ENCODE measurements around the gene GNAZ.

Gene GNAZ

DNA sequence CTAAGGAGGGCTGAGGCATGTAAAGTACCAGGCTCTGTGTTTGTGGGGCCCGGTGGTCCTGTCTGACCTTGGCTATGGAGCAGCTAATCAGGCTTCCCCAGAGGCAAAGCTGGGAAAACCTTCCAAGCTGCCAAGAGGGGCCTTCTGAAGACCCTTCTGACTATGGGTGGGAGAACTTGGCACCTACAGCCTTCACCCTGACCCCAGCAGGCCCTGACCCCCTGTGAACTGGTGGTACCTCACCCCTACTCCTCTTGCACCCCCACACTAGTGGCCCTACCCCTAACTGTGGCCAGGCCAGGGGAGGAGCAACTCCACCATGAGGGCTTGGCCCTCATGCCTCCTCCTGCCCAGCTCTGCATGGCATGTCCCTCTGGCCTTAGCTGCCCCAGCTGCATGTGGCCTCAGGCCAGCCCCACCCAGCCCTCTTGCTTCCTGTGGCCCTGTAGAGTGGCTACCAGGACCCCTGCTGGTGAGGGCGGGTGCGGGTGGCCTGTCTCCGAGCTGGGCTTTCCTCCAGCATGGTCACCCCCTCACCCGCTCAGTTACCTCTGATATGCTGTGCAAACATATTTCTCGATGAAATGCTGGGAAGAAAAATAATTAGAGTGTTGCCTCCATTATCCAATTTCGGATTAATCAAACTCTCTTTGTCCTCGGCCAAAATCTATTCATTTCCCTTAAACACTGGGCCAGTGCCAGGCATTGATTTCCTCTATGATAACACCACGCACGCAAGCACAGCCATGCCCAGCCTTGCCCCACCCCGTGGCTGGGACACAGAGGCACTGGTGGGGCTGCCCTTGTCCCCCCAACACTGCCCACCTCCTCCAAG is 7.5 kb downstream of the GNAZ start:
- TF ChIP-seq, protein P1, sequence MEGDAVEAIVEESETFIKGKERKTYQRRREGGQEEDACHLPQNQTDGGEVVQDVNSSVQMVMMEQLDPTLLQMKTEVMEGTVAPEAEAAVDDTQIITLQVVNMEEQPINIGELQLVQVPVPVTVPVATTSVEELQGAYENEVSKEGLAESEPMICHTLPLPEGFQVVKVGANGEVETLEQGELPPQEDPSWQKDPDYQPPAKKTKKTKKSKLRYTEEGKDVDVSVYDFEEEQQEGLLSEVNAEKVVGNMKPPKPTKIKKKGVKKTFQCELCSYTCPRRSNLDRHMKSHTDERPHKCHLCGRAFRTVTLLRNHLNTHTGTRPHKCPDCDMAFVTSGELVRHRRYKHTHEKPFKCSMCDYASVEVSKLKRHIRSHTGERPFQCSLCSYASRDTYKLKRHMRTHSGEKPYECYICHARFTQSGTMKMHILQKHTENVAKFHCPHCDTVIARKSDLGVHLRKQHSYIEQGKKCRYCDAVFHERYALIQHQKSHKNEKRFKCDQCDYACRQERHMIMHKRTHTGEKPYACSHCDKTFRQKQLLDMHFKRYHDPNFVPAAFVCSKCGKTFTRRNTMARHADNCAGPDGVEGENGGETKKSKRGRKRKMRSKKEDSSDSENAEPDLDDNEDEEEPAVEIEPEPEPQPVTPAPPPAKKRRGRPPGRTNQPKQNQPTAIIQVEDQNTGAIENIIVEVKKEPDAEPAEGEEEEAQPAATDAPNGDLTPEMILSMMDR (conservative IDR thresholded peaks at IDR 0.05): no peak
- H3K27ac ChIP-seq: no peak overlapping the region

DNA sequence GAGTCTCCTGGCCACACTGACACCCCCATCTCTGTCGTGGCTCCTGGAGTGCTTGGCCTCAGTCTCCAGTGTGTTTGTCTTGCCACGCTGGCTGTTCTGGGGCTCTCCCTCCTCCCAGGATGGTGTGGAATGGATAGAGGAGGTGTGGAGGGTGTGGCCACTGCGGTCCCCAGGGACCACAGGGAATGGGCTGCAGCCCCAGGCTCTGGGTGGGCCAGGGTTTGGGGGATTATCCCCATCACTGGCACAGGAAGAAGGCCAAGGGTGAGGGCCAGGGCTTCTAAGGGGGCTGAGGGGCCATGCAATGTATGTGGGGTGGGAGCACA is 8.1 kb downstream of the GNAZ start:
- TF ChIP-seq, protein P1 (conservative IDR thresholded peaks at IDR 0.05): no peak
- no peak overlapping the region for H3K27ac ChIP-seq

DNA sequence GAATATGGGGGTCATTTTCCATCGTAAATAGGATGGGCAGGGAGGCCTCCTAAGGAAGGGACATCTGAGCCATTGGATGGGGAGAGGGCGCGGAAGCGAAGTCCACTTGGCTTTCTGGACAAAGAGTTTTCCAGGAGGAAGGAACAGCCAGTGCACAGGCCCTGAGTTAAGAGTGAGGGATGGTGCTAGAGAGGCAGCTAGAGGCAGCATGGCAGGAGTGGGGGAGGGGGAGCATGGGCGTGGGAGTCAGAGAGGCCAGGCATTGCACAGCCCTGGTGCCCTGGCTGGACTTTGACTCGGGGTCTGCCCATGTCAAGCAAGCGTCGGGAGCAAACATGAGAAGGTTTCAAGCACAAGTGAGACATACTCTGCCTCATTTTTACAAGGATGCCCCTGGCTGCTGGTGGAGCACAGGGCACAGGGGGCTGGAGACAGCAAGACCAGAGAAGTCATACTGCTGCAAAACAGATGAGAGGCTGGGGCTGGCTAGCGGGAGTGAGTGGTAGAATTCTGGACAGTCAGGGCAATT is 9.0 kb downstream of the GNAZ start:
- TF ChIP-seq, protein P1 (conservative IDR thresholded peaks at IDR 0.05): no peak
- no peak overlapping the region for H3K27ac ChIP-seq

DNA sequence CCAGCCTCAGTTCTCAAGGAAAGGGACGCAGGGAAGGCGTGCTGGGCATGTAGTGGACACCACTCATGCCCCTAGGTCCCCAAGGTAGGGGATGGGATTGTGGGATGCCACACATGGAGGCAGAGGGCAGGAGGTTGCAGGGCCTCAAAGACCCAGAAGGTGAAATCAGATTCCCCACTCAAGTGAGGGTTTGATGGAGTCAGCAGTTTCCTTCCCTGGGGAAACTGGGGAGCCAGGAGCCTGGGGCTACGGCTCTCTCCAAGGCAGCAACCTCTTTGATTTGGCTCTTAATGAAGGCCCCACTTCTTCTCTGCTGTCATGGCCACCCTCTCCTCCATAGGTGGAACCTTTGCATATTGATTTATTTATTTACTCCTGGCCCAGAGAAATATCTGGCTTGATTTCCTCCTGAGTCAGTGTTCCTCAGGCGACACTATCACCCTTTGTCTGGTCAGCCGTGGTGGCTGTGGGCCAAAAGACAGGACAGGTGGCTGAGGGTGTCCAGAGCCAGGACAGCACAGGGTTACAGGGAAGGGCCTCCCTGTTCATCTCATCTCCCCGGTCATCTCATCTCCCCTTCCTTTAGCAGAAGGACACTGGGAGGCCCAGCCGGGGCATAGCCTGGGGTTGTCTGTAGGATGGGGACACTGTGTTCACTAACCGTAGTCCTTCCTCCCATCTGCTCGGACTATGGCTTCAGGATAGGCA is 9.6 kb downstream of the GNAZ start:
- TF ChIP-seq, protein P1 (conservative IDR thresholded peaks at IDR 0.05): no peak
- H3K27ac ChIP-seq: no peak overlapping the region

DNA sequence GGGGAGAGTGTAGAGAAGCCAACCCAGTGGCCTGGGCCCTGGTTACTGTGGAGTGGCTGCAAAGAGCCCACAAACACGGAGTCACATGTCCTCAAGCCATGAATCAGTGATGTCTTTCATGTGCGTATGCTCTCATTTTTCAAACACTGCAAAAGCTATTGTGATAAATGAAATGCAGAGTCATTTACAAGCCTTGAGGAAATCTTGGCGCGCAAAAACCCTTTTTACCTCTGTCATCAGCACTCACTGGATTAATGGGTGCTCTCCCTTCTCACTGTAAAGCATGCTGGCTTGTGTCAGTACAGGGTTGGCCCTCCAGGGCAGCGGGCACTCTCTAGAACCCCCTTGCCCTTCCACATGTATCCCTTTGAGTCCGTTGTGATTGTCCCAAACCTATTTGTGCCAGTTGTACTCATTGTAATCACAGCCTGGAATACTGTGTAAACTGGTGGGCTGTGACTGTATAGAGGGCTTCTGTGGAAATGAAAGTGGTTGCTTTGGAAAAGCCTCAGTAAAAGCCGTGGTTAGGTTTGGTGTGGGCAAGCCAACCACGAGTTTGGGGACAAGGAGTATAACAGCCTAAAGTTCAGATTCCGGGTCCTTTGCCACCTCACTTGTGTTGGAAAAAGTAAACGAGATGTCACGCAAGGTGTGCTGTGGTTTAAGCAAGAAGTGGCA is 10.4 kb downstream of the GNAZ start:
- H3K27ac ChIP-seq: no peak overlapping the region
- TF ChIP-seq, protein P1 (conservative IDR thresholded peaks at IDR 0.05): no peak

DNA sequence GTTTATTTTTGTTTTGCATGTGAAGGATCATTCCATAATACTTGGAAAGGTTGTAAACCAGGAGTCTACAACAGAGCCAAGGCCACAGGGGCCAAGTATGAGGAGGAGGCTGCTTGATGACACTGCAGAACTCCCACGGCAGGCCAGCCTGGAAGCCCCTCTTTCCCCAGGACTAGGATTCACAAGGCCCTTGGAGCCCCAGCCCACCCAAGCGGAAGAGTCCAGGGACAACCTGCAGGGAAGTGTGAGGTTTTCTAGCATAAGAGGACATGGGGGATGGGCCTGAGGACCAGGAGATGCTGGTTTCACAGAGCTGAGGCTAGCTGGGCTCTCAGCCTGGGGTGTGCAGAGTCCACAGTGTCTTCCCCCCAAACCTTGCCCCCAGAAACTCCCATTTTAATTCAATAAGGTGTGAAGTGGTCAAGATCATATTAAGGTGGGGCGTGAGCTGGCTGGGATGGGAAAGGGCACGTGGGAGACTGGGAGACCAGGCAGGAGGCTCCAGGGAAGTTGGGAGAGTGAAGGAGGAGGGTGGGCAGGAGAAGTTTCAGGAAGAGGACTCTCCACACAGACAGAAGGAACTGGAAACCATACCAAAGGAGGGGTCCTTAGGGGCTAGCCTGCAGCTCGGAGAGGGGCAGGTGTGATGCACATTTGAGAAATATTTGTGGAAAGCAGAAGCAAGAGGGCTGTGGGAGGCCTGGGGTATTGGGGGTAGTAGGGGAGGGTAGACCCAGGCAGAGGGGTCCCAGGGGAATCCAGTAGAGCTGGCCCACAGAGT is 12.4 kb downstream of the GNAZ start:
- H3K27ac ChIP-seq: no peak overlapping the region
- TF ChIP-seq, protein P1 (conservative IDR thresholded peaks at IDR 0.05): no peak
